Liver (tissue), 9 donors: ENCODE results near the gene FAM53C. TPM values are rescaled to one million over a fixed set of nuclear protein-coding genes. Genes with fewer than 3 reads are reported as not detected.
A peak's percentile ranks its signal among the peaks of the same experiment; 100 is the strongest.

ENCODE experiments used
- DNase-seq: peaks from one replicate; pipeline ENCODE4 v3.0.0-alpha.2; 2017; ENCODE audit warnings: low spot score
- H3K27ac ChIP-seq, 2 donors: one replicate each; pipeline ENCODE4 v1.7.0; 2013; ENCODE audit warnings: inconsistent platforms in 2 of 2, low read length in 2 of 2, control low read depth in 1 of 2, low read depth in 1 of 2, mild to moderate bottlenecking in 1 of 2
- H3K27me3 ChIP-seq, 4 donors: one replicate each; pipeline versions ENCODE4 v1.6.1 to v1.7.0; 2013; ENCODE audit warnings: low read length in 3 of 4, inconsistent platforms in 1 of 4, mild to moderate bottlenecking in 1 of 4, moderate library complexity in 1 of 4; ENCODE audit not compliant: control insufficient read depth in 4 of 4, insufficient read depth in 4 of 4
- H3K36me3 ChIP-seq, 4 donors: one replicate each; pipeline versions ENCODE4 v1.6.1 to v1.7.0; 2013; ENCODE audit warnings: low read length in 3 of 4, mild to moderate bottlenecking in 3 of 4, low read depth in 1 of 4, moderate library complexity in 1 of 4; ENCODE audit not compliant: control insufficient read depth in 4 of 4, insufficient read depth in 3 of 4
- H3K4me1 ChIP-seq, 4 donors: one replicate each; pipeline versions ENCODE4 v1.6.1 to v1.7.0; 2013; ENCODE audit warnings: low read length in 3 of 4, mild to moderate bottlenecking in 3 of 4, moderate library complexity in 1 of 4; ENCODE audit not compliant: control insufficient read depth in 4 of 4, insufficient read depth in 4 of 4
- H3K4me3 ChIP-seq, 3 donors: one replicate each; pipeline versions ENCODE4 v1.6.1 to v1.7.0; 2013; ENCODE audit warnings: low read length in 3 of 3, control low read depth in 1 of 3, low read depth in 1 of 3, mild to moderate bottlenecking in 1 of 3
- H3K9ac ChIP-seq, 2 donors: one replicate each; pipeline ENCODE4 v1.7.0; 2013; ENCODE audit warnings: low read length in 2 of 2, mild to moderate bottlenecking in 2 of 2, moderate library complexity in 2 of 2, control low read depth in 1 of 2, low read depth in 1 of 2
- H3K9me3 ChIP-seq, 4 donors: one replicate each; pipeline versions ENCODE4 v1.6.1 to v1.7.0; 2013; ENCODE audit warnings: low read length in 3 of 4; ENCODE audit not compliant: control insufficient read depth in 4 of 4
- EGR1 ChIP-seq, 2 donors: IDR thresholded peaks; 2 replicates each; pipeline ENCODE4 v1.6.1; 2016 to 2018; ENCODE audit warnings: antibody characterized with exemption in 2 of 2, low read depth in 2 of 2
- FOXA1 ChIP-seq: IDR thresholded peaks from 2 replicates; pipeline ENCODE4 v1.6.1; 2016; ENCODE audit warnings: antibody characterized with exemption
- FOXA2 ChIP-seq: IDR thresholded peaks from 2 replicates; pipeline ENCODE4 v1.6.1; 2016; ENCODE audit warnings: antibody characterized with exemption
- GABPA ChIP-seq, 2 donors: IDR thresholded peaks in 1 of 2; conservative IDR thresholded peaks in 1 of 2; 2 replicates each; pipeline ENCODE4 v1.6.1; 2016; ENCODE audit warnings: antibody characterized with exemption in 2 of 2, mild to moderate bottlenecking in 1 of 2, moderate library complexity in 1 of 2
- HNF4A ChIP-seq, 2 donors: conservative IDR thresholded peaks; 2 replicates each; pipeline ENCODE4 v1.6.1; 2016; ENCODE audit warnings: antibody characterized with exemption in 2 of 2, mild to moderate bottlenecking in 2 of 2
- HNF4G ChIP-seq: IDR thresholded peaks from 2 replicates; pipeline ENCODE4 v1.6.1; 2016; ENCODE audit warnings: antibody characterized with exemption
- JUND ChIP-seq, 2 donors: IDR thresholded peaks; 2 replicates each; pipeline ENCODE4 v1.6.1; 2016; ENCODE audit warnings: antibody characterized with exemption in 2 of 2
- NR2F2 ChIP-seq: IDR thresholded peaks from 2 replicates; pipeline ENCODE4 v1.6.1; 2016; ENCODE audit warnings: antibody characterized with exemption
- RAD21 ChIP-seq, 2 donors: IDR thresholded peaks; 2 replicates each; pipeline ENCODE4 v1.6.1; 2016; ENCODE audit warnings: antibody characterized with exemption in 2 of 2, mild to moderate bottlenecking in 2 of 2
- RXRA ChIP-seq, 2 donors: IDR thresholded peaks; 2 replicates each; pipeline ENCODE4 v1.6.1; 2017 to 2018; ENCODE audit warnings: antibody characterized with exemption in 2 of 2, mild to moderate bottlenecking in 1 of 2
- SP1 ChIP-seq: IDR thresholded peaks from 2 replicates; pipeline ENCODE4 v1.6.1; 2018; ENCODE audit warnings: antibody characterized with exemption, mild to moderate bottlenecking
- TAF1 ChIP-seq: conservative IDR thresholded peaks from 2 replicates; pipeline ENCODE4 v1.6.1; 2016; ENCODE audit warnings: antibody characterized with exemption, mild to moderate bottlenecking
- YY1 ChIP-seq: IDR thresholded peaks from 2 replicates; pipeline ENCODE4 v1.6.1; 2016; ENCODE audit warnings: antibody characterized with exemption, mild to moderate bottlenecking
- WGBS: extraction: QIAGEN DNeasy Blood & Tissue Kit; methylation state at CpG from one replicate; pipeline ENCODE4 v1.1.7; 2013; 5-methylcytosine and 5-hydroxymethylcytosine counted together
- polyA plus RNA-seq, 2 donors: library from polyadenylated mRNA; stranded (reverse) in 1 of 2; unstranded in 1 of 2; fragments of 200-250 nt in 1 of 2; fragments of >200 nt in 1 of 2; fragmentation: Nextera tagmentation in 1 of 2; extraction: Ambion mirVana in 1 of 2; gene quantifications; one replicate each; pipeline versions ENCODE4 v1.2.1 to v1.2.3, GENCODE V29; 2013 to 2015
- total RNA-seq, 2 donors: library from RNA; depleted of rRNA; stranded (reverse); fragments of >200 nt; gene quantifications; one replicate each; pipeline ENCODE4 v1.2.3, GENCODE V29; 2014
- TF ChIP-seq, protein P1 (sequence below): IDR thresholded peaks from 2 replicates; pipeline ENCODE4 v1.6.1; 2016; ENCODE audit warnings: antibody characterized with exemption
- TF ChIP-seq, protein P2 (sequence below): fragments of 150-350 bp; IDR thresholded peaks from 2 replicates; pipeline ENCODE4 v1.5.1; 2017; ENCODE audit warnings: improper control_type of control experiment, low read depth, low read length; ENCODE audit not compliant: missing input control
- TF ChIP-seq, protein P3 (sequence below): IDR thresholded peaks from 2 replicates; pipeline ENCODE4 v1.6.1; 2016; ENCODE audit warnings: antibody characterized with exemption
- TF ChIP-seq, protein P4 (sequence below): IDR thresholded peaks from 2 replicates; pipeline ENCODE4 v1.6.1; 2016; ENCODE audit warnings: antibody characterized with exemption
- TF ChIP-seq, protein P5 (sequence below): IDR thresholded peaks from 2 replicates; pipeline ENCODE4 v1.6.1; 2016; ENCODE audit warnings: antibody characterized with exemption, mild to moderate bottlenecking
- donor health status: healthy.
- donor health status: healthy.
- donor health status: healthy.
- donor health status: healthy.
- donor health status: healthy.

The FAM53C gene
- total RNA-seq (10 to 100 TPM; 11.1 to 16.9 TPM), polyA plus RNA-seq (1 to 10 TPM; 4.2 to 6.6 TPM)

DNA sequence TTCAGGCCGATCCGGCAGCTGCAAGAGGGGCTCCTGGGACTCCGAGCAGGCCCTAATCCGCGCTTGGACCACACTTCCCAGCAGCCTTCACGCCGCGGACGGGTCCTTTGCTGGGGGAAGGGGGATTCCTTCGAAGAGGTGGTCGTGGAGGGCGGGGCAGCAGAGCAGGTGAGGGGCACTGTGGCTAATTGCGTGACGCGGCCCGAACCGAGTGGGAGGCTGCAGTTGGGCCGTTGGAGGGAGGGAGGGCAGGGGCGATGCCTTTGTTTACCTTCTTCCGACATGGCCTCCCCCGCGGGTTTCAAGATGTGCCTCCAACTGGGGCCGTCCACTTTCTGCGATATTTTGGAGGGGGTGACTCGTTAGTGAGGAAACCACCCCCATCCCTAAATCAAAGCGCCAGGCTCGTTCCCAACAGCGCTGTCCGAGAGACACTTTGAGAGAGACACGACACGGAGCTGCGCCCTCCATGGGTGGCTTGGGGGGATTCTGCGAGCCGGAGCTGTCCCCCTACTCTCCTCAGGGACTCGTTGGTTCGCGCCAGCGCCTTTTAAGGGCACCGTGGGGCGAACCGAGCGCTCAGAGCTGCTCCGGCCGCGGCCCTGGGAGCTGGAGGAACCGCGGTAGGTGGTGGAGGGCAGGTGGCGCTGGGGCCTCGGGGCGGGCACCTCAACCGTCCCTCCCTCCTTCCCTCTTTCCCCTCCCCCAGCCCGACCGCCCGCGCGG lies at the start of gene FAM53C:
Gene FAM53C, plus strand, starts transcription at position 582 of the 726 bp plus-strand sequence. CDS start 3,070 bp downstream, outside the sequence.
- Histone ChIP-seq H3K27ac (peak within 1 kb of the TSS; percentile 95 to 99), H3K4me3 (peak within 1 kb of the TSS; percentile 73 to 86 (median 81)), H3K9ac (peak within 1 kb of the TSS; percentile 76 to 78), H3K27me3 (no peaks in the 10 kb centered on the region), H3K36me3 (peaks cover 0 to 9% (median 5%) of the 10 kb centered on the region in 4 donors), H3K4me1 (peaks cover 1 to 13% (median 7%) of the 10 kb centered on the region in 4 donors), H3K9me3 (no peaks in the 10 kb centered on the region)
- under 1% methylated on average over 56 of the region's 56 CpGs for WGBS
- TF ChIP-seq SP1: peak; percentile 86
- TF ChIP-seq JUND (IDR thresholded peaks at IDR 0.05): no peak
- TF ChIP-seq RXRA (IDR thresholded peaks at IDR 0.05): peak in 1 of 2 donors; percentile 2
- TF ChIP-seq HNF4G: no peak
- TF ChIP-seq GABPA (IDR thresholded peaks at IDR 0.05 in 1 of 2, conservative IDR thresholded peaks at IDR 0.05 in 1 of 2): no peak
- no peak for TF ChIP-seq NR2F2
- peak; percentile 79 for TF ChIP-seq YY1
- peak; percentile 65 to 73 for TF ChIP-seq EGR1 (IDR thresholded peaks at IDR 0.05; ENCODE audit: low read depth in 2 of 2)
- peak; percentile 53 for TF ChIP-seq FOXA2
- TF ChIP-seq, protein P1, sequence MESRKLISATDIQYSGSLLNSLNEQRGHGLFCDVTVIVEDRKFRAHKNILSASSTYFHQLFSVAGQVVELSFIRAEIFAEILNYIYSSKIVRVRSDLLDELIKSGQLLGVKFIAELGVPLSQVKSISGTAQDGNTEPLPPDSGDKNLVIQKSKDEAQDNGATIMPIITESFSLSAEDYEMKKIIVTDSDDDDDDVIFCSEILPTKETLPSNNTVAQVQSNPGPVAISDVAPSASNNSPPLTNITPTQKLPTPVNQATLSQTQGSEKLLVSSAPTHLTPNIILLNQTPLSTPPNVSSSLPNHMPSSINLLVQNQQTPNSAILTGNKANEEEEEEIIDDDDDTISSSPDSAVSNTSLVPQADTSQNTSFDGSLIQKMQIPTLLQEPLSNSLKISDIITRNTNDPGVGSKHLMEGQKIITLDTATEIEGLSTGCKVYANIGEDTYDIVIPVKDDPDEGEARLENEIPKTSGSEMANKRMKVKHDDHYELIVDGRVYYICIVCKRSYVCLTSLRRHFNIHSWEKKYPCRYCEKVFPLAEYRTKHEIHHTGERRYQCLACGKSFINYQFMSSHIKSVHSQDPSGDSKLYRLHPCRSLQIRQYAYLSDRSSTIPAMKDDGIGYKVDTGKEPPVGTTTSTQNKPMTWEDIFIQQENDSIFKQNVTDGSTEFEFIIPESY: peak; percentile 46
- TF ChIP-seq HNF4A (conservative IDR thresholded peaks at IDR 0.05): no peak
- TF ChIP-seq, protein P2, sequence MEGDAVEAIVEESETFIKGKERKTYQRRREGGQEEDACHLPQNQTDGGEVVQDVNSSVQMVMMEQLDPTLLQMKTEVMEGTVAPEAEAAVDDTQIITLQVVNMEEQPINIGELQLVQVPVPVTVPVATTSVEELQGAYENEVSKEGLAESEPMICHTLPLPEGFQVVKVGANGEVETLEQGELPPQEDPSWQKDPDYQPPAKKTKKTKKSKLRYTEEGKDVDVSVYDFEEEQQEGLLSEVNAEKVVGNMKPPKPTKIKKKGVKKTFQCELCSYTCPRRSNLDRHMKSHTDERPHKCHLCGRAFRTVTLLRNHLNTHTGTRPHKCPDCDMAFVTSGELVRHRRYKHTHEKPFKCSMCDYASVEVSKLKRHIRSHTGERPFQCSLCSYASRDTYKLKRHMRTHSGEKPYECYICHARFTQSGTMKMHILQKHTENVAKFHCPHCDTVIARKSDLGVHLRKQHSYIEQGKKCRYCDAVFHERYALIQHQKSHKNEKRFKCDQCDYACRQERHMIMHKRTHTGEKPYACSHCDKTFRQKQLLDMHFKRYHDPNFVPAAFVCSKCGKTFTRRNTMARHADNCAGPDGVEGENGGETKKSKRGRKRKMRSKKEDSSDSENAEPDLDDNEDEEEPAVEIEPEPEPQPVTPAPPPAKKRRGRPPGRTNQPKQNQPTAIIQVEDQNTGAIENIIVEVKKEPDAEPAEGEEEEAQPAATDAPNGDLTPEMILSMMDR: no peak
- peak; percentile 24 for TF ChIP-seq FOXA1
- TF ChIP-seq RAD21 (IDR thresholded peaks at IDR 0.05): peak in 1 of 2 donors; percentile 23
- TF ChIP-seq, protein P3, sequence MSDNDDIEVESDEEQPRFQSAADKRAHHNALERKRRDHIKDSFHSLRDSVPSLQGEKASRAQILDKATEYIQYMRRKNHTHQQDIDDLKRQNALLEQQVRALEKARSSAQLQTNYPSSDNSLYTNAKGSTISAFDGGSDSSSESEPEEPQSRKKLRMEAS: peak; percentile 88
- TF ChIP-seq, protein P4, sequence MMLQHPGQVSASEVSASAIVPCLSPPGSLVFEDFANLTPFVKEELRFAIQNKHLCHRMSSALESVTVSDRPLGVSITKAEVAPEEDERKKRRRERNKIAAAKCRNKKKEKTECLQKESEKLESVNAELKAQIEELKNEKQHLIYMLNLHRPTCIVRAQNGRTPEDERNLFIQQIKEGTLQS: peak; percentile 36
- peak; percentile 98 for TF ChIP-seq TAF1
- TF ChIP-seq, protein P5, sequence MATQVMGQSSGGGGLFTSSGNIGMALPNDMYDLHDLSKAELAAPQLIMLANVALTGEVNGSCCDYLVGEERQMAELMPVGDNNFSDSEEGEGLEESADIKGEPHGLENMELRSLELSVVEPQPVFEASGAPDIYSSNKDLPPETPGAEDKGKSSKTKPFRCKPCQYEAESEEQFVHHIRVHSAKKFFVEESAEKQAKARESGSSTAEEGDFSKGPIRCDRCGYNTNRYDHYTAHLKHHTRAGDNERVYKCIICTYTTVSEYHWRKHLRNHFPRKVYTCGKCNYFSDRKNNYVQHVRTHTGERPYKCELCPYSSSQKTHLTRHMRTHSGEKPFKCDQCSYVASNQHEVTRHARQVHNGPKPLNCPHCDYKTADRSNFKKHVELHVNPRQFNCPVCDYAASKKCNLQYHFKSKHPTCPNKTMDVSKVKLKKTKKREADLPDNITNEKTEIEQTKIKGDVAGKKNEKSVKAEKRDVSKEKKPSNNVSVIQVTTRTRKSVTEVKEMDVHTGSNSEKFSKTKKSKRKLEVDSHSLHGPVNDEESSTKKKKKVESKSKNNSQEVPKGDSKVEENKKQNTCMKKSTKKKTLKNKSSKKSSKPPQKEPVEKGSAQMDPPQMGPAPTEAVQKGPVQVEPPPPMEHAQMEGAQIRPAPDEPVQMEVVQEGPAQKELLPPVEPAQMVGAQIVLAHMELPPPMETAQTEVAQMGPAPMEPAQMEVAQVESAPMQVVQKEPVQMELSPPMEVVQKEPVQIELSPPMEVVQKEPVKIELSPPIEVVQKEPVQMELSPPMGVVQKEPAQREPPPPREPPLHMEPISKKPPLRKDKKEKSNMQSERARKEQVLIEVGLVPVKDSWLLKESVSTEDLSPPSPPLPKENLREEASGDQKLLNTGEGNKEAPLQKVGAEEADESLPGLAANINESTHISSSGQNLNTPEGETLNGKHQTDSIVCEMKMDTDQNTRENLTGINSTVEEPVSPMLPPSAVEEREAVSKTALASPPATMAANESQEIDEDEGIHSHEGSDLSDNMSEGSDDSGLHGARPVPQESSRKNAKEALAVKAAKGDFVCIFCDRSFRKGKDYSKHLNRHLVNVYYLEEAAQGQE: peak; percentile 95
- DNase-seq: peak; percentile 95
